Choroid plexus epithelial cell (primary cell): Measurements from ENCODE around the gene INPP4B.

Source experiments
- DNase-seq: peaks from one replicate; pipeline ENCODE4 v3.0.0-alpha.2; 2010; ENCODE audit warnings: low read depth
- H3K4me3 ChIP-seq: 2 replicates; pipeline ENCODE4 v1.5.1; 2011; ENCODE audit warnings: low read depth, mild to moderate bottlenecking, control low read depth, low read length, moderate library complexity
- CTCF ChIP-seq: conservative IDR thresholded peaks from 2 replicates; pipeline ENCODE4 v1.5.1; 2011; ENCODE audit warnings: low read depth, mild to moderate bottlenecking, control low read depth, inconsistent platforms, low read length, moderate library complexity

Gene INPP4B

GRCh38 chr4:142832022-142832421, 14.1 kb downstream of the INPP4B start:
- TF ChIP-seq CTCF, result no peak
- DNase-seq, result no peak
- no peak overlapping the region for H3K4me3 ChIP-seq

GRCh38 chr4:142826503-142827241, 19.4 kb downstream of the INPP4B start:
- TF ChIP-seq CTCF, result no peak
- DNase-seq, result no peak
- H3K4me3 ChIP-seq, result no peak overlapping the region

- no peak for TF ChIP-seq CTCF
- DNase-seq, result peak; percentile 28
These were observed 21.7 kb downstream of the INPP4B start for GRCh38 chr4:142824368-142824767.

GRCh38 chr4:142823796-142824195, 22.3 kb downstream of the INPP4B start:
- H3K4me3 ChIP-seq, result no peak overlapping the region
- no peak for DNase-seq
- no peak for TF ChIP-seq CTCF

More at GRCh38 chr4:142824368-142824767, 21.7 kb downstream of the INPP4B start:
- no peak overlapping the region for H3K4me3 ChIP-seq

GRCh38 chr4:142818476-142818875, 27.6 kb downstream of the INPP4B start:
- TF ChIP-seq CTCF, result no peak
- no peak overlapping the region for H3K4me3 ChIP-seq
- no peak for DNase-seq

GRCh38 chr4:142818031-142818430, 28.1 kb downstream of the INPP4B start:
- DNase-seq, result peak; percentile 41
- no peak for TF ChIP-seq CTCF

GRCh38 chr4:142817442-142817841, 28.7 kb downstream of the INPP4B start:
- DNase-seq, result peak; percentile 80
- TF ChIP-seq CTCF, result no peak
- no peak overlapping the region for H3K4me3 ChIP-seq

More at GRCh38 chr4:142818031-142818430, 28.1 kb downstream of the INPP4B start:
- H3K4me3 ChIP-seq, result no peak overlapping the region
